Uterus (tissue), 4 donors: Measurements from ENCODE around the gene IZUMO3. TPM values are rescaled to one million over a fixed set of nuclear protein-coding genes. Genes with fewer than 3 reads are reported as not detected.

Experiments used
- DNase-seq, 2 donors: peaks; one replicate each; pipeline ENCODE4 v3.0.0-alpha.2; 2019 to 2020
- H3K27ac ChIP-seq, 2 donors: fragments of 200-600 bp; sonication (generic); 1 replicate in 1 of 2; 2 replicates in 1 of 2; pipeline ENCODE4 v1.5.1; 2016 to 2018
- H3K27me3 ChIP-seq, 2 donors: fragments of 200-600 bp; sonication (generic); one replicate each; pipeline ENCODE4 v1.5.1; 2018 to 2019; ENCODE audit warnings: control low read depth in 1 of 2
- H3K36me3 ChIP-seq, 2 donors: fragments of 200-600 bp; sonication (generic); one replicate each; pipeline ENCODE4 v1.5.1; 2019; ENCODE audit warnings: control low read depth in 1 of 2
- H3K4me1 ChIP-seq, 2 donors: fragments of 200-600 bp; sonication (generic); one replicate each; pipeline ENCODE4 v1.5.1; 2018 to 2019; ENCODE audit warnings: control low read depth in 1 of 2
- H3K4me3 ChIP-seq, 2 donors: fragments of 200-600 bp; sonication (generic); 1 replicate in 1 of 2; 2 replicates in 1 of 2; pipeline ENCODE4 v1.5.1; 2018 to 2019; ENCODE audit warnings: mild to moderate bottlenecking in 1 of 2
- H3K9me3 ChIP-seq, 2 donors: fragments of 200-600 bp; sonication (generic); one replicate each; pipeline ENCODE4 v1.5.1; 2019; ENCODE audit warnings: control low read depth in 1 of 2
- CTCF ChIP-seq, 4 experiments: fragments of 200-600 bp in 2 of 4; fragments of 450-650 bp in 2 of 4; sonication (generic) in 2 of 4; IDR thresholded peaks; one replicate each; pipeline ENCODE4 v1.5.1; 2016 to 2019; ENCODE audit warnings: antibody characterized with exemption in 4 of 4, mild to moderate bottlenecking in 2 of 4, moderate library complexity in 1 of 4
- POLR2A ChIP-seq, 2 donors: fragments of 450-650 bp; IDR thresholded peaks; one replicate each; pipeline ENCODE4 v1.6.1; 2016; ENCODE audit warnings: antibody characterized with exemption in 2 of 2, mild to moderate bottlenecking in 1 of 2, moderate library complexity in 1 of 2
- intact Hi-C: fragments of 100-400 bp; cut with DNase I; formaldehyde crosslinking; loops from one replicate; pipeline ENCODE4 v1.15.1; 2023; ENCODE audit warnings: low total_unique reads
- total RNA-seq, 4 donors: library from RNA; depleted of rRNA in 3 of 4; stranded (reverse); fragments of >200 nt in 3 of 4; gene quantifications; one replicate each; pipeline versions ENCODE4 v1.1.0 to v1.2.4, GENCODE V29; 2014 to 2023
- donor health status: DM: yes; HTN: yes; CAD: no.

The IZUMO3 gene
- total RNA-seq, 4 donors from 2014 or later: not detected

GRCh38 chr9:24500761-24501160 lies 44.9 kb downstream of the IZUMO3 start:
- no peak for DNase-seq
- Histone ChIP-seq H3K9me3 (no peaks in the 10 kb centered on the region), H3K27ac (no peak overlapping the region), H3K36me3 (no peaks in the 10 kb centered on the region), H3K4me3 (no peak overlapping the region), H3K27me3 (no peaks in the 10 kb centered on the region), H3K4me1 (no peaks in the 10 kb centered on the region)
- intact Hi-C loops: no loop called here
- TF ChIP-seq POLR2A (IDR thresholded peaks at IDR 0.05): no peak
- no peak for TF ChIP-seq CTCF (IDR thresholded peaks at IDR 0.05)

- intact Hi-C loops: no loop called here
These were observed 47.1 kb downstream of the IZUMO3 start for GRCh38 chr9:24498632-24499031.

GRCh38 chr9:24497671-24498070 lies 48.0 kb downstream of the IZUMO3 start:
- Histone ChIP-seq H3K4me3 (no peak overlapping the region), H3K36me3 (no peaks in the 10 kb centered on the region), H3K27me3 (no peaks in the 10 kb centered on the region), H3K4me1 (no peaks in the 10 kb centered on the region), H3K9me3 (no peaks in the 10 kb centered on the region), H3K27ac (no peak overlapping the region)
- no peak for DNase-seq
- TF ChIP-seq CTCF (IDR thresholded peaks at IDR 0.05): no peak
- intact Hi-C loops: no loop called here

More at GRCh38 chr9:24498632-24499031, 47.1 kb downstream of the IZUMO3 start:
- Histone ChIP-seq H3K27ac (no peak overlapping the region), H3K4me1 (no peaks in the 10 kb centered on the region), H3K9me3 (no peaks in the 10 kb centered on the region), H3K27me3 (no peaks in the 10 kb centered on the region), H3K36me3 (no peaks in the 10 kb centered on the region), H3K4me3 (no peak overlapping the region)
- DNase-seq: no peak
- TF ChIP-seq CTCF (IDR thresholded peaks at IDR 0.05) (no peak), POLR2A (IDR thresholded peaks at IDR 0.05) (no peak)
